Measurements from ENCODE around the gene SEPSECS. TPM values are rescaled to one million over a fixed set of nuclear protein-coding genes. Genes with fewer than 3 reads are reported as not detected.

The SEPSECS gene
- total and polyA plus RNA-seq, 2 of the 13 experiments (the other 11 are each of a cell fraction or from before 2014, with no cell fraction given): 9.4 to 14.3 TPM

DNA sequence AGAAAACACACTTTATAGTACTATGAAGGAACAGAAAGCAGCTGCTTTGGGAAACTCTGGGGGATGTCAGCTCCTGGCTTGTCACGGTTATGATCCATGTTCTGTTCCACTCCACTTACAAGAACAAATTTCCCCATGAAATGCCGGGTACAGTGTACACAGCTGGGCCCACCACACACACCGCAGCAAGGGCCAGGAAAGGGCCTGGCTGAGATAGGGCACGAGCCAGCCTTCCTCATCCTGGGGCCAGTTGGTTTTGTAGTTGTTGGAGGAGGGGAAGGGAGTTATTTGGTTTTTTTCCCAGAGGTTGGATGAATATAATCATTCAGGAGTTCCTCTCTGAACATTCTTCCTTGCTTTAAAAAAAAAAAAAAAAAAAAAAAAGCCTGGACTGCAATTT lies 56.8 kb downstream of the SEPSECS start:
- no peak for ATAC-seq
- in situ Hi-C loops (cut with HindIII; ENCODE audit: extremely low pct_ligation_motif_present, low pct_unique_long_range_greater_than_20kb): no loop called here
- FAIRE-seq: no peak
- ChIA-PET POLR2A (interaction anchor here (0.7 kb wide), 1 partner anchor 1213 kb away, joined by 5 read pairs; no protein-coding TSS in a partner anchor), CTCF (ENCODE audit: low intra/inter-chr PET ratio, low total read pairs) (no interaction called here)
- no peak overlapping the region for H3K4me2 ChIP-seq (ENCODE audit: low read depth, low read length)
- H3K4me3 ChIP-seq (replicated peaks in 1 of 3; ENCODE audit: insufficient read depth in 1 of 3, low read depth in 2 of 3, low read length in 3 of 3): no peak overlapping the region
- intact Hi-C loops (cut with micrococcal nuclease; ENCODE audit: unreplicated experiment): no loop called here
- H3K27ac ChIP-seq (ENCODE audit: extremely low read length, insufficient read depth, low read length): no peak overlapping the region
- H3K36me3 ChIP-seq (replicated peaks in 1 of 2; ENCODE audit: control insufficient read depth in 1 of 2, insufficient read depth in 2 of 2, low read length in 2 of 2): no peaks in the 10 kb centered on the region
- H4K20me1 ChIP-seq (ENCODE audit: insufficient read depth, low read length): no peaks in the 10 kb centered on the region
- H3K79me2 ChIP-seq (ENCODE audit: insufficient read depth, low read length): no peaks in the 10 kb centered on the region
- H2AFZ ChIP-seq (ENCODE audit: low read length): no peak overlapping the region
- no peak overlapping the region for H3K9ac ChIP-seq (ENCODE audit: insufficient read depth, low read depth, low read length)
- no peak for TF ChIP-seq ZNF878 (CRISPR knock-in tag; IDR thresholded peaks at IDR 0.05)
- no peak for TF ChIP-seq EZH2 (conservative IDR thresholded peaks at IDR 0.05; ENCODE audit: low read depth, low read length)
- TF ChIP-seq ZNF768 (CRISPR knock-in tag; IDR thresholded peaks at IDR 0.05): no peak
- no peak for TF ChIP-seq KLF12 (CRISPR knock-in tag; IDR thresholded peaks at IDR 0.05; ENCODE audit: borderline replicate concordance)
- no peak for TF ChIP-seq TAF15 (IDR thresholded peaks at IDR 0.05; ENCODE audit: low read depth, low read length, poor library complexity, severe bottlenecking)
- no peak for TF ChIP-seq RBAK (CRISPR knock-in tag; IDR thresholded peaks at IDR 0.05)
- TF ChIP-seq ZNF3 (CRISPR knock-in tag; IDR thresholded peaks at IDR 0.05): no peak
- TF ChIP-seq MTA1 (CRISPR knock-in tag; IDR thresholded peaks at IDR 0.05; ENCODE audit: borderline replicate concordance): no peak
- TF ChIP-seq ZNF44 (CRISPR knock-in tag; IDR thresholded peaks at IDR 0.05): no peak
- TF ChIP-seq ZHX2 (IDR thresholded peaks at IDR 0.05; ENCODE audit: low read depth): no peak
- no peak for TF ChIP-seq ZHX2 (CRISPR knock-in tag; IDR thresholded peaks at IDR 0.05; ENCODE audit: borderline replicate concordance)
- no peak for TF ChIP-seq PPARG (CRISPR knock-in tag; conservative IDR thresholded peaks at IDR 0.05)
- TF ChIP-seq HCFC1 (IDR thresholded peaks at IDR 0.05; ENCODE audit: low read depth, low read length): no peak
- no peak for TF ChIP-seq ZNF674 (CRISPR knock-in tag; IDR thresholded peaks at IDR 0.05; ENCODE audit: low read depth)
- no peak for TF ChIP-seq ZNF652 (CRISPR knock-in tag; IDR thresholded peaks at IDR 0.05; ENCODE audit: borderline replicate concordance, low read depth)
- TF ChIP-seq MED1 (CRISPR knock-in tag; IDR thresholded peaks at IDR 0.05): no peak
- TF ChIP-seq HMG20B (CRISPR knock-in tag; conservative IDR thresholded peaks at IDR 0.05): no peak
- TF ChIP-seq ZNF564 (CRISPR knock-in tag; IDR thresholded peaks at IDR 0.05): no peak
- no peak for DNase-seq (ENCODE audit: low spot score)
- peaks cover 11% of the 10 kb centered on the region for H3K9me3 ChIP-seq (ENCODE audit: low read length)
- peaks cover 43% of the 10 kb centered on the region for H3K4me1 ChIP-seq (ENCODE audit: insufficient read depth, low read length)
- H3K27me3 ChIP-seq (ENCODE audit: control insufficient read depth in 1 of 2, insufficient read depth in 2 of 2, low read length in 2 of 2): peaks cover 0 to 5% of the 10 kb centered on the region in 2 experiments; a peak in 1 of 5 replicates
- WGBS (ENCODE audit: low lambda C conversion rate): 21% methylated on average over 4 of the region's 4 CpGs
- no TSS peak for BruUV-seq (replicated peaks)
